Stimulated activated memory B cell treated with anti-CD40 and anti-IgM and Interleukin-4, amounts not matched to agents 10 μg/mL and 1 μg/mL and 100 μg/mL, for 72 hours (primary cell): ENCODE data around the gene MORF4L1.

Experiments
- ATAC-seq: fragments of 150-1000 bp; cut with Tn5 transposase; 2 replicates; pipeline ENCODE4 v1.10.0; 2021
- H3K27ac Mint-ChIP-seq: one replicate; pipeline ENCODE4 v1.8.0; 2022; ENCODE audit warnings: mild to moderate bottlenecking, mixed read lengths
- H3K27me3 Mint-ChIP-seq: one replicate; pipeline ENCODE4 v1.8.0; 2022; ENCODE audit warnings: mixed read lengths
- H3K36me3 Mint-ChIP-seq: one replicate; pipeline ENCODE4 v1.8.0; 2022; ENCODE audit warnings: mixed read lengths
- H3K4me1 Mint-ChIP-seq: one replicate; pipeline ENCODE4 v1.8.0; 2022; ENCODE audit warnings: mixed read lengths
- H3K4me3 Mint-ChIP-seq: one replicate; pipeline ENCODE4 v1.8.0; 2022; ENCODE audit warnings: mild to moderate bottlenecking, moderate library complexity, mixed read lengths
- H3K9me3 Mint-ChIP-seq: one replicate; pipeline ENCODE4 v1.8.0; 2022; ENCODE audit warnings: mixed read lengths

The MORF4L1 gene

DNA sequence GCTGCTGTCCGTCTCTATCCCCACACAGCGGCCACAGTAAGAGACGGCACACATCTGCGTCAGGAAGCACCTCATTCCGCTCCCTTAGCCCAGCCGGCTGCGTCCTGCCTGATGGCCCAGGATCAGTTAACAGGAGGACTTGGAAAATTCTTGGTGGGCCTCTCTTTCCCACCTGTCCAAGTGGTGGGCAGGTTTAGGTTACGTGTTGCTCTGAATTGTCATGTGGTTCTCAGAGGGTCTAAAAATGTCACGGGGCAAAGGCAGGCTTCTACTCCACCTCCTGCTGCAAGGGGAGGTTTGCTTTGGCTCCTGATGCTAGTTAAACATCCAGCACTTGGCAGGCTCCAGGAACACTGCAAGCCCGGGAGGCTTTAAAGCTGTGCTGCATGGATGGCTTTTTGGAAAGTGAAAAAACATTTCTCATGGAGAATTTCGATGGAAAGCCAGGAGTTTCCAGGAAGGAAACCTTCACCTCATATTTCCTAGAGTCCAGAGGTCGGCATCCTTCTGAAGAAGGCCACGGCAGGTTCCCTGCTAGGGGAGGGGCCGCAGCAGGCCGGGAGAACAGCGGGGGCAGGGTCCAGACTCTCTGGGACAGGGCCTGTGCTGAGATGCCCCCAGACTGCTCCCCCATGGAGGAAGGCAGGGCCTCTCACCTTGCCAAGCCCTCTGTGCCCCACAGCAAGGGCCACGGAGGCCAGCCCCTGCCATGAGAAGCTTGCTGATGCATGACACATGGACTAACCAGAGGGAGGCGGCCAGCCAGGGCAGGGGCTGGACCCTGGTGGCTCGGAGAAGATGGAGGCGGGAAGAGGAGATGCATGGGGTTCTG, 61.3 kb downstream of the MORF4L1 start:
- H3K27ac Mint-ChIP-seq = peak overlapping the region; percentile 51

GRCh38 chr15:78934655-78935023, 61.9 kb downstream of the MORF4L1 start:
- Mint-ChIP-seq H3K36me3 (peaks cover 76% of the 10 kb centered on the region), H3K4me3 (no peak overlapping the region), H3K9me3 (peaks cover 3% of the 10 kb centered on the region), H3K4me1 (peaks cover 64% of the 10 kb centered on the region), H3K27me3 (no peaks in the 10 kb centered on the region), H3K27ac (peak overlapping the region; percentile 51)
- no peak for ATAC-seq

More for the DNA sequence above, 61.3 kb downstream of the MORF4L1 start:
- no peak overlapping the region for H3K4me3 Mint-ChIP-seq
- no peaks in the 10 kb centered on the region for H3K27me3 Mint-ChIP-seq
- H3K4me1 Mint-ChIP-seq = peaks cover 61% of the 10 kb centered on the region
- H3K9me3 Mint-ChIP-seq = peaks cover 3% of the 10 kb centered on the region
- no peak for ATAC-seq
- peaks cover 82% of the 10 kb centered on the region for H3K36me3 Mint-ChIP-seq

DNA sequence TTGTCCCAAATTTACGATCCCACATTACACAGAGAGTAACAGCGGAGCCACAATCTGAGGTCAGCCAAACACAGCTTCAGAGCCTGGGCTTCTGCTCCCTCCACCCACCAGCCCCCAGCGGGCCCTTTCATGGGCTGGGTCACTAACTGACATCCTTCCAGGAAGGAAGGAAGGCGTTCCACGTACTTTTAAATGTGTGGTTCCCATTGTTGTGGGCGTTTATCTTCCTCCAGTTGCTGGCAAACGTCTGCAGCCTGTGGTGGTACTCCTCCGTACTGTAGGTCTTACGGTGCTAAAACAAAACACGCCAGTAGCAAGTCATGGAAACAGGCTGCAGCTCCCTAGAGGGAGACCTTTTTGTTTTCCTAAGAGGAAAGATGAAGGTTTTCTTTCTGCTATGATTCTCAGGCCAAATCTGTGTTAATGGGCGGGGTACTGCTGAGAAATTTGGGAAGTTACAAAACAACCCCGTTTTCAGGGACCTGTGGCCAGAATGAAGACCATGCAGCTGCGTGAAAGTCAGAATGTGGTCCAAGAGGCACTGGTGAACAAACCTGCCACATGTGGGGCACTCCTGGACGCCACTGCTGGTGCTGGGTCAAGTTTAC, 64.5 kb downstream of the MORF4L1 start:
- ATAC-seq = no peak
- H3K36me3 Mint-ChIP-seq = peaks cover 70% of the 10 kb centered on the region
- H3K27ac Mint-ChIP-seq = peak overlapping the region; percentile 93

GRCh38 chr15:78938658-78939488, 66.2 kb downstream of the MORF4L1 start:
- peak overlapping the region; percentile 93 for H3K27ac Mint-ChIP-seq
- H3K27me3 Mint-ChIP-seq = no peaks in the 10 kb centered on the region
- H3K36me3 Mint-ChIP-seq = peaks cover 70% of the 10 kb centered on the region
- H3K9me3 Mint-ChIP-seq = peaks cover 3% of the 10 kb centered on the region
- ATAC-seq = peak; percentile 92
- peak overlapping the region; percentile 75 for H3K4me3 Mint-ChIP-seq
- peaks cover 60% of the 10 kb centered on the region for H3K4me1 Mint-ChIP-seq

More for the DNA sequence above, 64.5 kb downstream of the MORF4L1 start:
- Mint-ChIP-seq H3K9me3 (peaks cover 3% of the 10 kb centered on the region), H3K4me1 (peaks cover 66% of the 10 kb centered on the region), H3K27me3 (no peaks in the 10 kb centered on the region), H3K4me3 (peak overlapping the region; percentile 38)

GRCh38 chr15:78942741-78943140, 70.1 kb downstream of the MORF4L1 start:
- no peak for ATAC-seq
- Mint-ChIP-seq H3K4me3 (peak overlapping the region; percentile 98), H3K36me3 (peaks cover 43% of the 10 kb centered on the region), H3K27ac (peak overlapping the region; percentile 93), H3K9me3 (peaks cover 3% of the 10 kb centered on the region), H3K27me3 (no peaks in the 10 kb centered on the region), H3K4me1 (peaks cover 48% of the 10 kb centered on the region)

GRCh38 chr15:78943692-78944091, 71.0 kb downstream of the MORF4L1 start:
- H3K4me3 Mint-ChIP-seq = peak overlapping the region; percentile 98
- peaks cover 38% of the 10 kb centered on the region for H3K4me1 Mint-ChIP-seq
- no peak for ATAC-seq
- peaks cover 34% of the 10 kb centered on the region for H3K36me3 Mint-ChIP-seq
- H3K27me3 Mint-ChIP-seq = no peaks in the 10 kb centered on the region
- no peaks in the 10 kb centered on the region for H3K9me3 Mint-ChIP-seq
- H3K27ac Mint-ChIP-seq = peak overlapping the region; percentile 93

- Mint-ChIP-seq H3K27me3 (no peaks in the 10 kb centered on the region), H3K9me3 (no peaks in the 10 kb centered on the region), H3K4me1 (peaks cover 33% of the 10 kb centered on the region), H3K36me3 (peaks cover 32% of the 10 kb centered on the region), H3K27ac (peak overlapping the region; percentile 93), H3K4me3 (peak overlapping the region; percentile 98)
- peak; percentile 46 for ATAC-seq
Measured at GRCh38 chr15:78944202-78944625, 71.5 kb downstream of the MORF4L1 start.

GRCh38 chr15:78944669-78945407, 72.1 kb downstream of the MORF4L1 start, which contains the start of gene CTSH:
TSS of gene CTSH (minus strand) at chr15:78945046. CDS start at chr15:78944981, 65 bp downstream.
- Mint-ChIP-seq H3K4me1 (peaks cover 27% of the 10 kb centered on the region), H3K27ac (peak within 1 kb of the TSS; percentile 93), H3K27me3 (no peaks in the 10 kb centered on the region), H3K9me3 (no peaks in the 10 kb centered on the region), H3K36me3 (peaks cover 32% of the 10 kb centered on the region), H3K4me3 (peak within 1 kb of the TSS; percentile 98)
- peak; percentile 91 for ATAC-seq

GRCh38 chr15:78946493-78946892, 73.8 kb downstream of the MORF4L1 start:
- peaks cover 27% of the 10 kb centered on the region for H3K36me3 Mint-ChIP-seq
- peaks cover 31% of the 10 kb centered on the region for H3K4me1 Mint-ChIP-seq
- no peaks in the 10 kb centered on the region for H3K9me3 Mint-ChIP-seq
- peak overlapping the region; percentile 93 for H3K27ac Mint-ChIP-seq
- ATAC-seq = no peak
- H3K27me3 Mint-ChIP-seq = no peaks in the 10 kb centered on the region
- peak overlapping the region; percentile 52 for H3K4me3 Mint-ChIP-seq

- H3K4me1 Mint-ChIP-seq = peaks cover 36% of the 10 kb centered on the region
- peak overlapping the region; percentile 31 for H3K27ac Mint-ChIP-seq
- no peak overlapping the region for H3K4me3 Mint-ChIP-seq
- ATAC-seq = no peak
- no peaks in the 10 kb centered on the region for H3K27me3 Mint-ChIP-seq
- peaks cover 17% of the 10 kb centered on the region for H3K36me3 Mint-ChIP-seq
- H3K9me3 Mint-ChIP-seq = no peaks in the 10 kb centered on the region
Measured at GRCh38 chr15:78947506-78947905, 74.8 kb downstream of the MORF4L1 start.
